ENCODE results near the gene RPS17. TPM values are rescaled to one million over a fixed set of nuclear protein-coding genes. Genes with fewer than 3 reads are reported as not detected.
A peak's percentile ranks its signal among the peaks of the same experiment; 100 is the strongest.
"Not testable (repeated sequence)": the region's sequence is repeated elsewhere in the genome, so short reads cannot be mapped to it uniquely, and the experiment has no call there.

RPS17 gene
- total RNA-seq, 4 donors from 2014 or later, result 2,137 to 4,420 (median 3,127) TPM

GRCh38 chr15:82530006-82530405 is 10.3 kb downstream of the RPS17 start:
- WGBS, 2 donors, result 87 to 88% methylated on average over 3 of the region's 3 CpGs
- intact Hi-C loops (cut with DNase I; ENCODE audit: low total_unique reads), result no loop called here
- TF ChIP-seq POLR2A (IDR thresholded peaks at IDR 0.05), result no peak
- TF ChIP-seq CTCF (IDR thresholded peaks at IDR 0.05), result no peak
- H3K4me3 ChIP-seq (ENCODE audit: low read depth, poor library complexity, severe bottlenecking), result no peak overlapping the region
- DNase-seq (ENCODE audit: low spot score in 2 of 2), result peak; percentile 9 to 52

- no CpG with 5 or more reads among the region's 48 CpGs for WGBS, 2 donors
- DNase-seq (ENCODE audit: low spot score in 2 of 2); intact Hi-C loops (cut with DNase I; ENCODE audit: low total_unique reads); H3K4me3 ChIP-seq (ENCODE audit: low read depth, poor library complexity, severe bottlenecking): not testable (repeated sequence)
Observed at GRCh38 chr15:82513587-82513986, 26.7 kb downstream of the RPS17 start.

- WGBS, 2 donors, result 84 to 86% methylated on average over 2 to 4 of the region's 4 CpGs
- DNase-seq (ENCODE audit: low spot score in 2 of 2); H3K4me3 ChIP-seq (ENCODE audit: low read depth, poor library complexity, severe bottlenecking); intact Hi-C loops (cut with DNase I; ENCODE audit: low total_unique reads): not testable (repeated sequence)
Observed at GRCh38 chr15:82507693-82508092, 32.6 kb downstream of the RPS17 start.

GRCh38 chr15:82507087-82507486 is 33.2 kb downstream of the RPS17 start:
- intact Hi-C loops (cut with DNase I; ENCODE audit: low total_unique reads); H3K4me3 ChIP-seq (ENCODE audit: low read depth, poor library complexity, severe bottlenecking); DNase-seq (ENCODE audit: low spot score in 2 of 2): not testable (repeated sequence)
- 88% methylated on average over 1 of the region's 1 CpG for WGBS, 2 donors

GRCh38 chr15:82505842-82506241 is 34.4 kb downstream of the RPS17 start:
- H3K4me3 ChIP-seq (ENCODE audit: low read depth, poor library complexity, severe bottlenecking); DNase-seq (ENCODE audit: low spot score in 2 of 2); intact Hi-C loops (cut with DNase I; ENCODE audit: low total_unique reads): not testable (repeated sequence)
- WGBS, 2 donors, result no CpG with 5 or more reads among the region's 3 CpGs

GRCh38 chr15:82504074-82504473 is 36.2 kb downstream of the RPS17 start:
- DNase-seq (ENCODE audit: low spot score in 2 of 2); H3K4me3 ChIP-seq (ENCODE audit: low read depth, poor library complexity, severe bottlenecking); intact Hi-C loops (cut with DNase I; ENCODE audit: low total_unique reads): not testable (repeated sequence)
- 86% methylated on average over 1 of the region's 3 CpGs for WGBS, 2 donors

GRCh38 chr15:82502700-82503339 is 37.4 kb downstream of the RPS17 start:
- intact Hi-C loops (cut with DNase I; ENCODE audit: low total_unique reads); DNase-seq (ENCODE audit: low spot score in 2 of 2); H3K4me3 ChIP-seq (ENCODE audit: low read depth, poor library complexity, severe bottlenecking): not testable (repeated sequence)
- 25 to 36% methylated on average over 3 to 4 of the region's 7 CpGs for WGBS, 2 donors

GRCh38 chr15:82500772-82501171 is 39.5 kb downstream of the RPS17 start:
- H3K4me3 ChIP-seq (ENCODE audit: low read depth, poor library complexity, severe bottlenecking); DNase-seq (ENCODE audit: low spot score in 2 of 2); intact Hi-C loops (cut with DNase I; ENCODE audit: low total_unique reads): not testable (repeated sequence)
- WGBS, 2 donors, result 35 to 40% methylated on average over 4 of the region's 4 CpGs

- DNase-seq (ENCODE audit: low spot score in 2 of 2); intact Hi-C loops (cut with DNase I; ENCODE audit: low total_unique reads); H3K4me3 ChIP-seq (ENCODE audit: low read depth, poor library complexity, severe bottlenecking): not testable (repeated sequence)
Observed at GRCh38 chr15:82497978-82498377, 42.3 kb downstream of the RPS17 start.

GRCh38 chr15:82488250-82488649 is 52.0 kb downstream of the RPS17 start:
- H3K4me3 ChIP-seq (ENCODE audit: low read depth, poor library complexity, severe bottlenecking); intact Hi-C loops (cut with DNase I; ENCODE audit: low total_unique reads); DNase-seq (ENCODE audit: low spot score in 2 of 2): not testable (repeated sequence)
- 51 to 76% methylated on average over 4 of the region's 4 CpGs for WGBS, 2 donors

GRCh38 chr15:82487045-82487444 is 53.2 kb downstream of the RPS17 start:
- DNase-seq (ENCODE audit: low spot score in 2 of 2); intact Hi-C loops (cut with DNase I; ENCODE audit: low total_unique reads); H3K4me3 ChIP-seq (ENCODE audit: low read depth, poor library complexity, severe bottlenecking): not testable (repeated sequence)
- 59 to 64% methylated on average over 7 of the region's 7 CpGs for WGBS, 2 donors

Other genes starting within 250 kb of the RPS17 start
- gene GOLGA6L10, start 191.0 kb downstream of the RPS17 start, total RNA-seq, result 1 to 10 TPM in 2 of 4 donors, under 1 TPM in 2; 0.39 to 1.2 (median 0.85) TPM
- gene GOLGA6L9, start 110.6 kb downstream of the RPS17 start, total RNA-seq, result 1 to 10 TPM; 2.5 to 5.8 (median 4.2) TPM
- gene CPEB1, start 106.9 kb upstream of the RPS17 start, total RNA-seq, result 1 to 10 TPM in 2 of 4 donors, under 1 TPM in 2; 0.15 to 2.9 (median 1.3) TPM
- 1 to 10 TPM; 1.3 to 6.2 (median 2.4) TPM for gene AP3B2, start 169.4 kb upstream of the RPS17 start, total RNA-seq

All from lower leg skin (tissue), 4 donors.